Omental fat pad (tissue), 4 donors: Measurements from ENCODE around the gene TNFRSF12A. TPM values are rescaled to one million over a fixed set of nuclear protein-coding genes. Genes with fewer than 3 reads are reported as not detected.

Experiments used
- ATAC-seq: fragments of 150-250 bp; one replicate; pipeline ENCODE4 v1.9.1; 2016; ENCODE audit warnings: mild to moderate bottlenecking, moderate library complexity; ENCODE audit not compliant: low FRiP score
- DNase-seq: peaks from one replicate; pipeline ENCODE4 v3.0.0-alpha.2; 2019; ENCODE audit warnings: low spot score
- total RNA-seq, 4 donors: library from RNA; depleted of rRNA; stranded (reverse); fragments of >200 nt; gene quantifications; one replicate each; pipeline ENCODE4 v1.1.0, GENCODE V29; 2016
- TF ChIP-seq, protein P1 (sequence below), 3 donors: fragments of 450-650 bp; IDR thresholded peaks; one replicate each; pipeline ENCODE4 v1.5.1; 2016 to 2017; ENCODE audit warnings: antibody characterized with exemption in 3 of 3, mild to moderate bottlenecking in 3 of 3, moderate library complexity in 2 of 3

Gene TNFRSF12A
- total RNA-seq, 4 donors from 2014 or later: 9.0 to 465 (median 94.3) TPM

DNA sequence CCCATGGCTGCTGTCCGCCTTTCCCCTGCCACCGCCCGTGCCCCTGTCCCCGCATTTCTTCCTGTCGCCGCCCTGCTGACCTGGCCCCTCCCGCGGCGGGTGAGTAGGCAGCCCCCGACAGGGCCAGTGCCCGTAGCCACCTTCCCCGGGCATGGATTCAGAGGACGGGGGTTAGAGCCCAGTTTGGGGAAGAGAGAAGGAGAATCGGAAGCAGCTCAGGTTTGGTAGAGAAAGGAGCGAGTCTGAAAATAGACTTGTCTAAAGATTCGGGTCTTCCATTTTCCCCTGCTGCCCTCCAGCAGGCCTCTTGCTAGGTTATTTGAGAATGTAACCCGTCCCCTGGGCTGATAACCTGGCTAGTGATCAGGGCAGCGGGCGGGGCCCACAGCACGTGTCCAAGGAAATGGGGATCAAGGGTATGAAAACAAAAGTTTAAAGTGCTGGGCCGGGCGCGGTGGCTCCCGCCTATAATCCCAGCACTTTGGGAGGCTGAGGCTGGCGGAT lies 15.3 kb upstream of the TNFRSF12A start:
- DNase-seq (no peak), ATAC-seq (no peak)
- TF ChIP-seq, protein P1, sequence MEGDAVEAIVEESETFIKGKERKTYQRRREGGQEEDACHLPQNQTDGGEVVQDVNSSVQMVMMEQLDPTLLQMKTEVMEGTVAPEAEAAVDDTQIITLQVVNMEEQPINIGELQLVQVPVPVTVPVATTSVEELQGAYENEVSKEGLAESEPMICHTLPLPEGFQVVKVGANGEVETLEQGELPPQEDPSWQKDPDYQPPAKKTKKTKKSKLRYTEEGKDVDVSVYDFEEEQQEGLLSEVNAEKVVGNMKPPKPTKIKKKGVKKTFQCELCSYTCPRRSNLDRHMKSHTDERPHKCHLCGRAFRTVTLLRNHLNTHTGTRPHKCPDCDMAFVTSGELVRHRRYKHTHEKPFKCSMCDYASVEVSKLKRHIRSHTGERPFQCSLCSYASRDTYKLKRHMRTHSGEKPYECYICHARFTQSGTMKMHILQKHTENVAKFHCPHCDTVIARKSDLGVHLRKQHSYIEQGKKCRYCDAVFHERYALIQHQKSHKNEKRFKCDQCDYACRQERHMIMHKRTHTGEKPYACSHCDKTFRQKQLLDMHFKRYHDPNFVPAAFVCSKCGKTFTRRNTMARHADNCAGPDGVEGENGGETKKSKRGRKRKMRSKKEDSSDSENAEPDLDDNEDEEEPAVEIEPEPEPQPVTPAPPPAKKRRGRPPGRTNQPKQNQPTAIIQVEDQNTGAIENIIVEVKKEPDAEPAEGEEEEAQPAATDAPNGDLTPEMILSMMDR (IDR thresholded peaks at IDR 0.05): no peak

DNA sequence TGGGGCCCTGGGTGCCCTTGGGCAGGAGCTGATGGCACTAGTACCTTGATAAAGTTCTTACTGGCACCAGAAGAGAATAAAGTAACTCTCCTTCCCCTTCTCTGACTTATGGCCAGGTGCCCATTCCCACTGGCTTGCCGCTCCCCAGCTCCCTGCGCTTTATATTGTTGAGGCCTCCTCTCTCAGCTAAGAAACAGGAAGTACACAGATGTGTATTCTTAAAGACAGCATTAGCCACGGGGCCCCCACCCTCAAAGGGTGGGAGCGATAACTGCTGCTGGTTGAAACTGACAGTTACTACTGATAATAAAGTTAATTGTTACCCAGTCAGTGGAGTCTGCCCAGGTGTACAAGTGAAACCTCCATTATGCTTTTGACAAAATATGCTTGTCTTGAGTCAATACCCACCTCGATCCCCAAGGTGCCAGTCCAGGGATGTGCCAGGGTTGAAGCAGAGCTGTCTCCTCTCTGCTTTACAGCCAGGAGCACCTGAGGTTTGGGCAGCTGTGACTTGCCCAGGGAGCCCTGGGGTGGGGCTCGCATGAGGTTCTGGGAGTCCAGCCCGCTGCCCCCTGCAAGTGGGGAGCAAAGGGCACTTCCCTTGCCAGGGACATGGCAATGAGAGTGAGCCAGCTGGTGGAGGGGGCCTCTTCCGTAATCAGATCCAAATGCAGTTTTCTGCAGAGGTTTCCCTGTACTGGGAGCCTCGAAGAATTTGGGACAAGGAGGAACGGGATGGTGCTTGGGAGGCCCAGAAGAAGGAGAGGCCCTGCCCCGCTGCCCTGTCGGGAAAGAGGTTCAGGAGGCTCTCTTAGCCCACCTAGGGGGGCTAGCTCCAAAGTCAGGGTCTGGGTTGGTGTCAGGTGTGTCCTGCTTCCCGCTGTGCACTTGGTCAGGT lies 12.9 kb upstream of the TNFRSF12A start:
- ATAC-seq: no peak
- TF ChIP-seq, protein P1 (IDR thresholded peaks at IDR 0.05): no peak
- DNase-seq: no peak

DNA sequence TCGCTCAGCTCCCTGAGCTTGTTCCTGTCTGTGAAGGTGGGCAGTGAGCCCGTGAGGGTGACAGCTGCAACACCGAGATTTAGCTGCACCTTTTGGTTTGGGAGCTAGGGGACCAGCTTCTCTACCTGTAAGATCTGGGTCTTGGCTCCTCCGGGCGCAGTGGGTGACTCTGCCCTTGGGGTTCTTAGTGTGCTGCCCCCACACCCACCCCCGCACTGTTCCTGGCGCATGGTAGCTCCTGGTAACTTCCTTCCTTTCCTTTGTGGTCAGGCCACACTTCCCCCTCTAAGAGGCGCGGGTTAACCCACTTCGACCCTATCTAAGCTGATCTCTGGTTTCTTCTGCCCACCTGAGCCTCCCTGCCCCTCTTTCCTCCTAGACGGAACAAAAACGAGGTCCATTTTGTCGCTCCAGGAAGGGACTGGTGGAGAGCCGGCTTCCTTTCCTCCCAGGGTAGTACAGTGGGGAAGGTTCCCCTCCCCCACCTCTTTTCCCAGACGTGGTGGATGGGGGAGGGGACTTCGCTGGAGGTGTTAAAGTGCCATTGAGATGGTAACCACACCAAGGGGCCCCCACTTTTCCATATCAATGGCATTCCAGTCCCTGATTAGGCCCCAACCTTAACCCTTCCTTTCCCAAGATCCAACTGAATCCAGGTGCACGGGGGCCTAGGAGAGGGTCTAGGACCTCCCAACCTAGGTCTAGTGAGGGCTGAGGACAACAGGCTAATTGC lies 12.0 kb upstream of the TNFRSF12A start:
- TF ChIP-seq, protein P1 (IDR thresholded peaks at IDR 0.05): no peak
- DNase-seq: no peak
- ATAC-seq: no peak

- TF ChIP-seq, protein P1 (IDR thresholded peaks at IDR 0.05): no peak
- ATAC-seq (no peak), DNase-seq (no peak)
These were observed 11.5 kb upstream of the TNFRSF12A start for GRCh38 chr16:3008690-3009037.

DNA sequence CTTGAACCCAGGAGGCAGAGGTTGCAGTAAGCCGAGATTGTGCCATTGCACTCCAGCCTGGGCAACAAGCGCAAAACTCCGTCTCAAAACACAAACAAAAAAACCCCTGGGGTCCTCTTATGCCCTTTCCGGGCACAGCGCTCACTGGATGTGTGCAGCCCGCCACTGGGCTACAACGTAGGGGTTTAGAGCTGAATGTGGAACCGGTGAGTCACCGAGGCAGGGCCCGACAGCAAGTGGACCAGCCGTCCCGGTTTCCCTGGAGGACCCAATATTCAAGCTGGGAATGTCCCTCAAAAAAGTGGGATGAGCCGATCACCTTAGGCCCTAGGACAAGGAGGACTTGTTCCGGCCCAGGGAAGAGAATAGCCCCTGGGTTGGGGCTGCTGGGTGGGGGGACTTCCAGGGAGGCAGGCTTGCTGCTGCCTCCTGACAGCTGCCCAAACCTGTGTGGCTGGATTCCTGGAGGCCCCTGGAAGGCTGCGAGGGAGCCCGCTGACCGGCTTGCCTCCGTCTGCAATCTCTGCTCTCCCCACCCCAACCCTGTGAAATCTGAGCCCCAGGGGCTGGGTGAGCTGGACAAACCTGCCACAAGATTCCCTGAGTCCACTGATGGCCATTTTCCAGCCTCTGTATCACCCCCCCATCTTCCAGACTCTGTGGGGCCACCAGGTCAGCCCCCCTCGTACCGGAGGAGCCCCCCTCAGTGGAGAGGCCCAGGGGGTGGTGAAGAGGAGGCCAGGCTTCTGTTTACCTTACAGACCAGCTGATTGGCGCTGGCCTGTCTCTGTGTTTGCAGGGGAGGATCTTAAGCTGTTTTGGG lies 10.4 kb upstream of the TNFRSF12A start:
- DNase-seq (no peak), ATAC-seq (no peak)
- TF ChIP-seq, protein P1 (IDR thresholded peaks at IDR 0.05): no peak

- DNase-seq (no peak), ATAC-seq (no peak)
- TF ChIP-seq, protein P1 (IDR thresholded peaks at IDR 0.05): no peak
These were observed 9.7 kb upstream of the TNFRSF12A start for GRCh38 chr16:3010510-3010909.
